GM19023 (cell line): ENCODE data around the gene MED27.
A peak's percentile ranks its signal among the peaks of the same experiment; 100 is the strongest.
"Not testable (repeated sequence)": the region's sequence is repeated elsewhere in the genome, so short reads cannot be mapped to it uniquely, and the experiment has no call there.

Experiments
- ATAC-seq: cut with Tn5 transposase; IDR thresholded peaks from one replicate; pipeline ENCODE4 v1.9.1; 2021; ENCODE audit warnings: mild to moderate bottlenecking, moderate library complexity; ENCODE audit not compliant: unreplicated experiment

Gene MED27

DNA sequence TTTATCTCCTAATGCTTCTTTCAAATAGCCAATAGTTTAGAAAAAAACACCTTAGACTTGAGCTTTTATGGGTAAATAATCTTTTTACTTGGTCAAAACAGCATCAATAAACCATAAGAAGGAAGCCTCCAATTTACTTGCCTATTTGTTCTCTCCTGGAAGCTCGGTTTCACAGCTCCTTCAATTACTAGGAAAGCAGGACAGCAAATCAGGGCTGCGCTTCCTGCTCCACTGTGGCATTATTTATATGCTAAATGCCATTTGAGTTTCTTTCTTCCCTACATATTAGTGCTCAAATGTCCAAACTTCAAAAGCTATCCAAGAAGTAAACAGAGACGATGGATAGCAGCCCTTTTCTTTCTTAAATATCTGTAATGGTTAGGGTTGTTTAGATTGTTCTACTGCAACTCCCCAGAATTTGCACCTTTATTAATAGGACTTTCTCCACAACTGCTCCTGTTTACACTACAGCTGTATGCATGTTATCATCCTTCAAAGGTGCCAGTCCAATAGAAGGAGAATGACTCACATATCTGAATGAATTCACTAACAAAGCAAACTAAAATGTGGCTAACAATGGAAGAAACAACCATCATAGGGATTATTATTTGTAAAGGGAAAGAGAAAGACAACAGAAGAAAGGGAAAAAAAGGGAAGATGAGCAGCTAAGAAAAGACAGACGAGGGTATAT, 58.7 kb downstream of the MED27 start:
- ATAC-seq: no peak

DNA sequence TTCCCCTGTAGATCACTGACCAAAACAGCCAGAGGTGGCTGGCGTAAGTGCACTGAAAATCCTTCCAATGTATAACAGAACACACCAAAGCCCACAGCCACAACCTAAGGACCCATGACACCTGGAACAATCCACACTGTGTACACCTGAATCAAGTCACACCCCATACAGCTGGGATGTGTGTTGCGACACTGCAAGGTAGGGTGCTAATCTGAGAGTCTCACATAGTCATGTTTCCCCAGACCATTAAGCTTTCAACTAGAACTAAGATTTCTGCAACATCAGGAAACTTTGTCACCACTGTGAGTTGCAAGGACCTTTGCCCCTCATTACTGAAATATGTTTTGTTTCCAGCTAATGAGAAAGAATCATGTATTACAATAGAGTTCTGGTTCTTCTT, 59.4 kb downstream of the MED27 start:
- no peak for ATAC-seq

DNA sequence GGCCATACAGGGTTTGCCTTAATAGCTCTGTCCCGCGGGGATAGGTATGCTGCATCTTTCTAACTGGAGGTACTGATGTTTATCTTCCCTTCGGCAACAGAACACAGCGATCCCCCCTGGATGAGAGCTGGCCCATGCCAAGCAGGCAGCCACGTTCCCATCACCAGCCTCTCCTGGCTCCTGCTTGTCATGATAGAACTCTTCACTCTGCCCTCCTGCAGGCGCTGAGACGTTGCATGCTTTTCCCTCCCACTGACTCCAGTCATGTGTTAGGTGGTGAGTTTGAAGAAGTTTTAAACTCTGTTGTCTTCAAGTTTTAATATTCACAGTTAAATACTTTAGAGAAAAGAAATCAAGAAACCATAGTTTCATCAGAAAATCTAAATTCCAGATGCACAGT, 60.0 kb downstream of the MED27 start:
- no peak for ATAC-seq

DNA sequence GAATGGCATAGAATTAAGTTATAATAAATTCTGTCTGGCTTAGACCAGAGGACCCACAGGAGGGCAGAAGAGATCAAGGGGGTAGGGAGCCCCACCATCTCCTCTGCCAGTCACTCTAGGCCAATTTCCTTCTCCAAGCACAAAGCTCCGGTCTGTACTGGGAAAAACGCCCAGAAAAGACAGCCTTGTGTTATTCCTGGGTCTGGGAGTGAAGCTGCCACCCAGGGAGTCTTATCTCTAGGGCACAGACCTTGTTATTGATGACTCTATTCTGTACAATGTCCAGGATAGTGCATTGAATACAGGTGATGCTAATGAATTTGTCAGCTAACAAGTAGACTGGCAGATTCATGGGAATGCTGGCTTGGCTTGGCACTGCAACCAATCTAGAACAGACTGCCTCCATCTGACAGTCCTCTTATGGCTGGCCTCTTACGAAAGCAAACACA, 60.7 kb downstream of the MED27 start:
- ATAC-seq: no peak

DNA sequence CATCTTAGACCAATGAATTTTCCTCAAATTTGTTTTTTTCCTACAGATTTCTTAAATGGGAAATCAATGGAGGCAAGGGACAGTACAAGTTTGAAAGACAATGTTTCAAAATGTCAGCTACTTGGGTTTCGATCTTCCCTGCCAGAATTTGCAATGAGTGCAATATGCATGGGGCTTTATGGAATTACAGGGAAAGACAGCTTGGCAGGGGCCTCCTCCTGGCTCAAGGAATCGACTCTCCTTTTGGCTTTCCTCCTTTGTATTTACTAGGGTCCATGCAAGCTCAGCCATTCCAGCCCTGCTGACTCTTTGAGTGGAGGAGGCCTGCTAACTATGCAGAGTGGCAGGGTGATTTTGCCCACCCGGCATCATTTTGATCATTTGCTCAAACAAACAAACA, 63.2 kb downstream of the MED27 start:
- no peak for ATAC-seq

DNA sequence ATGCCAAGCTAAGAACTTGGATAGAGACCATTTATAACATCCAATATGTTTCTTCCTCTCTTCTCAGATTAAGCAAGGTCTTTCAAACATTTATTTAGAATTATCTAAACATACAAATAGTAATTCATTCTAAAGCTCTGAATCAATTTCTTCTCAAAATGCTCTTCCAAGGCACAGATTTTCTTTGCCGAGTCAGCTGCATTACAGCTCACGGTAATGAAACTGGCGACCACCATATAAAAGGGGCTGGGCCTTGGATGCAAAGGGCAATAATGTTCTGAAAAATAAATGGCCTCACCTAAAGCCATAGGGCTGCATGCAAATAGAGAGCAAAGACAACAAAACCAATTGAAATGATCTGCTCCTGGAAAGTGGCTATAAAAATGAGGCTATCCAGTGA, 63.8 kb downstream of the MED27 start:
- ATAC-seq: no peak

DNA sequence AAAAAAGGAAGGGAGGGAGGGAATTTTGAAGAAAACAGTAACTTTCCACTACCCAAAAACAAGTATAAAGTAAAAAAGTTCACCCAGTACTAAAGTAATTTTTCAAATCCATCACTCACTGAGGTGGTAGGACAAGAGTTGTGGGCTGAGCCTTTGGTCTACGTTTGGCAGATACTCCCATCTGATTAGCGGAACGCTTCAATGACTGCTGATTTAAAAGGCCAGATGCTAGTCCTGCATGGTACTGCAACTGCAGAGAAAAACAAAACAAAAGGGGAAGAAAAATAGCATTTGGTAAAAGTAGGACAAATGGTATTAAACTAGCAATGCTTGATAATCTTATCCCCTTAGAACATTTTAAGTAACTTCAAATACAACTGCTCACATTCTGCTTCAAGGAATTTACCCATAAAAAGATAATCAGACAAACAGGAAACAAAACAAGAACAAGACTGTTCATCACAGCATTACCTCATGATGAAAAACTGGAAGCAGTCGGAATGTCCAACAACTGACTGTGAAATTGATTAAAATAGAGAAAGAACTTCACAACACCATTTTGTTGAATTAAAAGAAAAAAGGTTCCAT, 65.4 kb downstream of the MED27 start:
- no peak for ATAC-seq

DNA sequence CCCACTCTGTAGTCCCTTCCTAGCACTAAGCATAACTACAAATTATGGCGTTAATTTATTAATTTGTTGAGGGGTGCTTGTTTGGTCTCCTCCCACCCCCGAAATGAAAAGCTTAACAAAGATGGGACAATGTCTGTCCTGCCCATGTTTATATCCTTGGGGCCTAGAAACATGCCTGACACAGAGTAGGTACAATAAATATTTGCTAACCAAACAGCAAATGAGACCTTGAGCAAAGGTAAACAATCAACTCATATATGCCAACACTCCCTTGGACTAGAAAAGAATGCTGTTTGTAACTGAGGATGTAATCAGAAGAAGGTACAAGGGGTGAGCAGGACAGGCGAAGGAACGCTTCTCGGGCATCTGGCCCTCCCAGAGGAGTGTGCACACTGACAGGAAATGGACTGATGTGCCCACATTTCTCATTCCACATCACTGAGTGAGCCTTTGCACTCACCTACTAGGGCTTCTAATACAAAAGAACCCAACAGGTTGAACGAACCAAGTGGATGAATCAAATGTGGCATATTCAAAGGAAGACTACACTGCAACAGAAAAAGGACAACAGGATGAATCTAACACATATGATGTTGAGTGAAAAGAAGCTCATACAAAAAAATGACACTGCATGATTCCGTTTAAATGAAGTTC, 66.8 kb downstream of the MED27 start:
- no peak for ATAC-seq

DNA sequence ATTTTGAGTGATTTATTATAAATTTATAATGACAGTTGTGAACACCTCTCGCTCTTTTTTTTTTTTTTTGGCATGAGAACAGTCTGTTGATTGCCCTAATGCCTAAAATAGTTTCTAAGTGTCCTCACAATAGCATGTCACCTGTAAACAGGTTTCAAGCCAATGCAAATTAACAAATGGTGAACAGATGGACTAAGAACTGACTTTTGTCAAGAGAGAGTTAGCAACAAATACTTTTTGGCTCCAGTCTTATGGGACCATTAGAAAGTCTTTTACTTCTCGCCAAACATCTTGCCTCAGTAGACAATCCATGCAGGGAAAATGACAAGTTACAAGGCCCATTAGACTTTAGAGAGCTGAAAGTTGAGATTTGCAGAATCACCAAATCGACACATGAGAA, 67.8 kb downstream of the MED27 start:
- no peak for ATAC-seq

DNA sequence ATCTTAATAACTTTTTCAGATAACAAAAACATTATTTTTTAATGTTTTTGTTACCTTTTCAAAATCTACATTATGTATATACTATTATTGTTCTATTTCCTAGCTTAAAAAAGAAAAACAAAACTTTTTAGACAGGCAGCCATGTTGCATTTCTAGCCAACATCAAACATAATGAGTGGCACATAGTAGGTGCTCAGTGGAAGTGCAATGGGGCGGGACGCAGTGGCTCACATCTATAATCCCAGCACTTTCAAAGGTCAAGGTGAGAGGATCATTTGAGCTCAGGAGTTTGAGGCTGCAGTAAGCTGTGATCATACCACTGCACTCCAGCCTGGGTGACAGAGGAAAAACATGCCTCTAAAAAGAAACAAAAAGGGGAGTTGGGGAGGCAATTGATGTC, 68.4 kb downstream of the MED27 start:
- no peak for ATAC-seq

DNA sequence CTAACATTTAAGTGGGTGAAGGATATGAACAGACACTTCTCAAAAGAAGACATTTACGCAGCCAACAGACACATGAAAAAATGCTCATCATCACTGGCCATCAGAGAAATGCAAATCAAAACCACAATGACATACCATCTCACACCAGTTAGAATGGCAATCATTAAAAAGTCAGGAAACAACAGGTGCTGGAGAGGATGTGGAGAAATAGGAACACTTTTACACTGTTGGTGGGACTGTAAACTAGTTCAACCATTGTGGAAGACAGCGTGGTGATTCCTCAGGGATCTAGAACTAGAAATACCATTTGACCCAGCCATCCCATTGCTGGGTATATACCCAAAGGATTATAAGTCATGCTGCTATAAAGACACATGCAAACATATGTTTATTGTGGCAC, 69.5 kb downstream of the MED27 start:
- not testable (repeated sequence) for ATAC-seq

DNA sequence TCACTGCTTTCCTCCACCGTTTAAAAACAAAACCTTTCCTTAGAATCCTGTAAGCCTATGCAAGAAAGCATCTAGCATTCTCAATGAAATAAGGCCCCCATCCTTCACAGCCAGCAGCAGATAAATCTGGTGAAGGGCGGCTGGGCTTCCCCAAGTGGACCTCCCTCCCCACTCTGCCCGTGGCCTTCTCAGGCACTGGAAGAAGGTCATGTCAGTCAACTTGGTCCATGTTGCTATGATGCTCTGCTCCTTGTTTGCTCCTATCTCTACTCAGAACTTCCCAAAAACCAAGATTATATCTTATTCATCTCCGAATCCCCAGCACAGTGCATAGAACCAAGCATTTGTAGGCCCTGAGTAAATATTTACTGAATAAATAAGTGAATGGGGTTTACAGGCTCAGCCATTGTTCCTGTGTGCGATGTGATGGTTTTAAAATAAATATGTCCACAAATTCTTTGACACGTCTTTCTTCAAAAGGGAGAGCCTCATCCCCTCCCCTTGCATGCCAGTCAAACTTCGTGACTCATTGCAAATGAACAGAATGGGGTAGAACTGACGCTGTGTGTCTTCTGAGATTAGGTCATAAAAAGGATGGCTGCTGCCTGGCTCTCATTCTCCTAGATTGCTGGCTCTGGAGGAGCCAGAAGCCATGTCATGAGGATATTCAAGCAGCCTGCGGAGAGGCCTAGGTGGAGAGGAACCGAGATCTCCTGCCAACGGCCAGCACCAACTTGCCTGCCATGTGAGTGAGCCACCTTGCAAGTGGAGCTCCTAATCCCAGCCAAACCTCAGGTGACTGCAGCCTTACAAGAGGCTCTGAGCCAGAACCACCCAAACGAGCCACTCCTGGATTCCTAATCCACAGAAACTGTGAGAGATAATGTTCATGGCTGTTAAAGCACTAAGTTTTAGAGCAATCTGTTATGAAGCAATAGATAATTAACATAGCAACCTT, 70.5 kb downstream of the MED27 start:
- ATAC-seq: no peak

DNA sequence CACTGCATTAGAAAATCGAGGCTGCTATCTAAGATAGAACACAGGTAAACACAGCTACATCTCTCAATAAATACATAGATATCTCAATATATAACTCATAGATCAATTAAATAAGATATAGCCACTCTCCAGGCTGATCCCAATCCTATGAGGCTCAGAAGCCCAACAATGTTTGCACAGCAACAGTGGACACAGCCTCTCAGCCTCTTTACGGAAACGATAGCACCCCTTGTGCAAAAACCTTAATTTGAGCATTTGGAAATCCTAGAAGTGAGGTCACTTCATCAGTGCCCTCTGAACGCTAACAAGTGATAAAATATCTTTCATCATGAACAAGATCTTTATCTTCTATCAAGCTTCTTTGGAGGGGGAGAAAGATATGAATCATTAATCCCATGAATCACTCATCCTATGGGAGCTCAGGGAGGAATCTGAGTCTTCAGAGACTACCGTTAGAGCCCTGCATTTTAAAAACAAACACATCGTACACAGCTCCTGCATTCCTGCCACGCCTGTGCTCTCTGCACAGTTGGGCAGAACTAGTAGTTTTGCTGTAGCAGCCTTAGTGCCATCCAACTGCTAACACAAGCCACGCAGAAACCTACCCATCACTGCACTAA, 71.4 kb downstream of the MED27 start:
- ATAC-seq: no peak

DNA sequence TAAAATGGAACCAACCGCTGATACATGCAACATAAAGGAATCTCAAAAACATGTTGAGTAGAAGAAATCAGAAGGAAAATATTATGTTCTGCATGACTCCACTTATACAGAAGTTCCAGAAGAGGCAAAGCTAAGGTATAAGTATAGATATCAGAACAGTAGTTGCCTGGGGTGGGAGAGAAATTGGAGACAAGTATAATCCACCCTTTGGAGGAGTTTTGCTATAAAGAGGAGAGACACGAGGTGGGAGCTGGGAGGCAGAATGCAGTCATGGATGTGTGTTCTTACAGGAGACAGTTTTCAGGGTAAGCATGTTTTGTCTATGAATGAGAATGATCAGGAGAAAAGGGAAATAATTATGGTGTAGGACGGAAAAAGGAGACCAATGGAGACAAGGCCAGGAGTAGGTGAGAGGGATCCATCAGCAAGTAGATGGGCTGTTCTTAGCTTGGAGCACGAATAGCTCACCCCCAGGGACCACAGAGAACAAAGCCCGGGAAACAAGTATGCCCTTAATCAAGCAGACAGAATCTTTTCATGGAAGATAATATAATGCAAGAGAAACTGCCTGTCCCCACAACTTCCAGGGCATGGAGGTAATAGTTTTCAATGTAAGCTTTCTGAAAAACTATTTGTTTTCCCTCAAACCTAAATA, 72.2 kb downstream of the MED27 start:
- no peak for ATAC-seq

DNA sequence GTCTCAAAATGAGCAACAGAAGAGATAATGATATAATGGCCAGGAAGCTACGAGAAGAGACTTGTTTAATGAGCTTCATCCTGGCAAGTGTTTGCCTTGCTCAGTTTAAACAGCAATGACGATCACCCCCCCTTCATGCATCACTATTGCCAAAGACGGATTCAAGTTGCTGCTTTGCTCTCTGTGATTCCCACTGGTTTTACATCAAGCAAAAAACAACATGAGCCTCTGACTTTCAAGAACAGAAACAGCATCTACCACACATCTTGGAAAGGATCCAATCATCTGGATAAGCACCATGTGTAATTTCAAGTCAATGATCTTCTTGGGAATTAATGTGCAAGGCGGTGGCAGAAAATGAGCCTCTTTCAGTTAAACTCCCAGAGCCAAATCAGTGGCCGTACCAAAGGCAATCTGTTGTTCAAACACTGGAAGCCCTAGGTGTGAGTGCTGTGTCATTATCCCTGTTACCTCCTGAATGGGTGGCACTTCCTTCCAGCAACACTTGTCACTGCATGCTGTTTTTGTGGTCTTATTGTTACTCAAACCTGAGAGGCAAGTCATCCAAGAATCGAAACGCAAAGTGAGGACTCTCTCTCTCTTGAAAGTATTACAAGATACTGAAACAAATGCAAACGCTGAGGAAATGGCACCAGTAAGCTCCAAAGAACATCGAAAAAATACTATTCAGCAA, 72.8 kb downstream of the MED27 start:
- ATAC-seq: peak; percentile 71

DNA sequence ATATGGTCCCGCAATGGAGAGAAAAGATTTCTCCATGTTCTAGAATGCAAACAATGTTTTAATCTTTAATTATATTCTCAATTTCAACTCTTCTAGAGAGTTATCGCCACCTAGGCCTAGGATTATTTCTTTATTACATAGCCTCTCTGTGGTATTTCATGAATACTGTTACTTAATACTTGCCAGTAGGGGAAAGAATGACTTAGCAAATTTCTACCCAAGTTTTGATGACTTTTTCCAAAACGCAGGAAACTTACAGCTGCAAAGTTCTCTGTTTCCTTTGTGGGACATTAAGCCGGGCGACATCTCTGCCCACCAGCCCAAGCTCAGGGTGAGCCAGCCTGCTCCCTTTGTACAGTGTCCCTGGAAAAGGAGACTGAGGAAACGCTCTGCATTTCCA, 73.8 kb downstream of the MED27 start:
- ATAC-seq: no peak

DNA sequence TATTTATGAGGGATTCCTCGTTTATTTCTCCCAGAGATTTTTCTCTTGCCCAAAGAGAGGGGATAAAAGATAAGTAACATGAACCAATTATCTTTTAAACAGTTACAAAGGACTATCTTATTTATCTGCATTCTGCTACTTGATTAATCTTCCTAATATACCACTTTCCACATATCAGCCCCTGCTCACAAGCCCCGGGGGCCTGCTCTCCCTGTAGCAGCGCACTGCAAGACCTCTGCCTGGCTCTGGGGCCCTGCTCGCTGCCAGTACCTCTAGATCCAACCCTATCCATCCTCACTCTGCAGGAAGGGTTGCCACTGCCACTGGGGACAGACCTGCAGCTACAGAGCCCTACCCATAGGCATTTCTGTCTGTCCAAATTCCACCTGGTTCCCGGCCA, 75.3 kb downstream of the MED27 start:
- no peak for ATAC-seq

DNA sequence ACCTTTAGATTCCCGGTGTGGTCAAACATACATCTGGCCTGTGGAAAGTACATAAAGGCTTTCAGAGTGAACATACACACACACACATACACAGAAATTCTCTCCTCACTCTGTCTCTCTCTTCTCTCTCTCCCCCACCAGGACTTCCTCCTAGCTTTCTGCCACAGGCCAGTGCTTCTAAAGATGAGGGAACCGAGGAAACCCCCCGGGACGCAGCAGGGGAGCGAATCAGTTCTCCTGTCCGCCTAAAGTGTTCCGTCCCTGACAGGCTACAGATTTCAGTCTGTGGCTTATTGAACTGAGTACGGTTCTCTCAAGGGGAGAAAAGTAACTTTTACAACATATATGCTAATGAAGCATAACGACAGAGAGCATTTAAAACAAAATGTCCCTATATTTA, 75.8 kb downstream of the MED27 start:
- no peak for ATAC-seq

DNA sequence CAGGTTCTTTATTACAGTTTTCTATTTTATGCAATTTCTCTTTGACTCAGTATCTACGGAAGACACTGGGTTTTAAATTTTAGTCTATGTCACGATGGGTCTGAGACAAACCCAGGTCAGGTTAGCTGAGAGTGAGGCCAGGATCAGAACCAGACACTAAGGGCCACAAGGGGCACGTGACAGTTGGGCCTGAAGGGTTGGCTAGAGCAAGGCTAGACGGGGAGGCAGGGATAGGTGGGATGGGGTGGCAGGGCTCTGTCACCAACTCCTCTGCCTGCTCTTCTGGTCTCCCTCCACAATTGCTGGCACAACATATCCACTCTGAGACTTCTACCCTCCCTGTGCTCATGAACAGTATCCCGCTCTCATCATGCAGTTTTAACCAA, 76.4 kb downstream of the MED27 start:
- ATAC-seq: no peak
